Osteoblast (primary cell): ENCODE results near the gene RNFT2. TPM values are rescaled to one million over a fixed set of nuclear protein-coding genes. Genes with fewer than 3 reads are reported as not detected.

Experiments used
- DNase-seq: peaks from one replicate; pipeline ENCODE4 v3.0.0; 2011; ENCODE audit warnings: low spot score, mixed read lengths; ENCODE audit not compliant: insufficient read length; ENCODE audit errors: missing footprints
- H2AFZ ChIP-seq: 2 replicates; pipeline ENCODE4 v1.6.0; 2011; ENCODE audit warnings: mild to moderate bottlenecking, low read length
- H3K27ac ChIP-seq: 2 replicates; pipeline ENCODE4 v1.5.1; 2011; ENCODE audit warnings: mild to moderate bottlenecking, low read depth, low read length, moderate library complexity
- H3K27me3 ChIP-seq: 2 replicates; pipeline ENCODE4 v1.6.0; 2012; ENCODE audit warnings: mild to moderate bottlenecking, control low read depth, inconsistent platforms, low read length, moderate library complexity; ENCODE audit not compliant: insufficient read depth
- H3K36me3 ChIP-seq: 2 replicates; pipeline ENCODE4 v1.5.1; 2011; ENCODE audit warnings: mild to moderate bottlenecking, low read length, control low read depth, moderate library complexity; ENCODE audit not compliant: insufficient read depth
- H3K4me1 ChIP-seq: 2 replicates; pipeline ENCODE4 v1.5.1; 2011; ENCODE audit warnings: mild to moderate bottlenecking, low read length, control low read depth, moderate library complexity; ENCODE audit not compliant: insufficient read depth
- H3K4me2 ChIP-seq: 2 replicates; pipeline ENCODE4 v1.6.0; 2011; ENCODE audit warnings: mild to moderate bottlenecking, low read length; ENCODE audit not compliant: insufficient read depth
- H3K4me3 ChIP-seq: fragments of 200-600 bp; sonication (generic); 3 replicates; pipeline ENCODE4 v1.5.1; 2012; ENCODE audit warnings: mild to moderate bottlenecking, low read length, inconsistent platforms; ENCODE audit not compliant: insufficient read depth
- H3K79me2 ChIP-seq: 2 replicates; pipeline ENCODE4 v1.6.0; 2012; ENCODE audit warnings: mild to moderate bottlenecking, low read length, control low read depth, inconsistent platforms; ENCODE audit not compliant: insufficient read depth
- H3K9me3 ChIP-seq: 2 replicates; pipeline ENCODE4 v1.5.1; 2011; ENCODE audit warnings: low read depth, low read length, control low read depth
- H4K20me1 ChIP-seq: 2 replicates; pipeline ENCODE4 v1.6.0; 2012; ENCODE audit warnings: mild to moderate bottlenecking, low read length, control low read depth; ENCODE audit not compliant: insufficient read depth
- CTCF ChIP-seq: IDR thresholded peaks from 2 replicates; pipeline ENCODE4 v1.5.1; 2011; ENCODE audit warnings: mild to moderate bottlenecking, low read depth, low read length, moderate library complexity; ENCODE audit errors: extremely low read depth
- small RNA-seq: library from RNA; depleted of rRNA; stranded (forward); fragments of <200 nt; gene quantifications from one replicate; pipeline ENCODE3, GENCODE V24; 2012
- total RNA-seq: library from RNA; depleted of rRNA; stranded (reverse); fragments of >200 nt; gene quantifications from 2 replicates; pipeline ENCODE4 v1.2.3, GENCODE V29; 2012

Gene RNFT2
- total RNA-seq, 1 donor, result 3.3 TPM

DNA sequence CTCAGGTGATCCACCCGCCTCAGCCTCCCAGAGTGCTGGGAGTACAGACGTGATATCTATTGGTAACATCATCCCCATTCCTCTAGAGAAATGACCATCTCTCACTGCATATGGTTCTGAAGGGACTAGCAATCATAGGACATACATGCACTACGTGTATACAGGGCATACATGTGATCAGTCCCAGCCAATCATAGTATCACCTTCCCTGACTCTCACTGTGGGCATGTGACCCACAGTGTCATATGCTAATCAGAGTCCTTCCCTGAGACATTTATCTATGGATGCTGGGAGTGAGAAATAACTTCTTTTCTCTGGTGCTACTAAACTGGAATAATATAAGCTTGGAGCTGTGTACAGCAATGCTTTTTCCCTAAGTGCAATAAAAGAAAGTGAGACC, 160.6 kb downstream of the RNFT2 start:
- Histone ChIP-seq H3K4me1 (no peaks in the 10 kb centered on the region), H3K36me3 (no peaks in the 10 kb centered on the region), H4K20me1 (no peaks in the 10 kb centered on the region), H3K27me3 (peaks cover 12% of the 10 kb centered on the region), H3K79me2 (no peaks in the 10 kb centered on the region), H3K4me3 (no peak overlapping the region), H3K4me2 (no peak overlapping the region), H3K9me3 (no peaks in the 10 kb centered on the region), H3K27ac (no peak overlapping the region), H2AFZ (no peak overlapping the region)
- no peak for TF ChIP-seq CTCF
- no peak for DNase-seq

DNA sequence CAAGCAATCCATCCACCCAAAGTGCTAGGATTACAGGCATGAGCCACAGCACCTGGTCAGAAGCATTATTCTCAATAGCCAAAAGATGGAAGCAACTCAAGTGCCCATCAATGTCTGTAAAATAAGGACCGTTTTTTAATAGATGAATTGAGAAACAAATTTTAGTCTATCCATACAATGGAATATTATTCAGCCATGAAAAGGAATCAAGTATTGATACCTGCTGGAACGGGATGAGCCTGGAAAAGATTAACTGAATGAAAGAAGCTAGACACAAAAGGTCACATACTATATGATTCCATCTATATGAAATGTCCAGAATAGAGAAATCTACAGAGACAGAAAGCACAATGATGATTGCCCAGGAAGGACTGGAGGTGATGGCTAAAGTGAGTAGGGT, 163.5 kb downstream of the RNFT2 start:
- DNase-seq, result no peak
- H3K4me3 ChIP-seq, result no peak overlapping the region

More for the DNA sequence above, 163.5 kb downstream of the RNFT2 start:
- Histone ChIP-seq H3K79me2 (no peaks in the 10 kb centered on the region), H3K36me3 (no peaks in the 10 kb centered on the region), H3K9me3 (no peaks in the 10 kb centered on the region), H3K27ac (no peak overlapping the region), H3K27me3 (peaks cover 16% of the 10 kb centered on the region), H4K20me1 (no peaks in the 10 kb centered on the region), H3K4me1 (no peaks in the 10 kb centered on the region), H2AFZ (no peak overlapping the region), H3K4me2 (no peak overlapping the region)
- no peak for TF ChIP-seq CTCF

Small RNAs within 50 kb of the gene (small RNA-seq; reads per million reads assigned to genes)
- gene RNU6-558P, result not detected

Other genes starting within 250 kb of the RNFT2 start
- gene MAP1LC3B2, start 178.9 kb upstream of the RNFT2 start, total RNA-seq, result 0.29 and 1.1 TPM in 2 replicates
- 27.1 and 29.0 TPM in 2 replicates for gene SPRING1, start 246 bp upstream of the RNFT2 start, total RNA-seq
- under 0.01 and 0.59 TPM in 2 replicates for gene HRK, start 143.1 kb downstream of the RNFT2 start, total RNA-seq
- 27.4 and 27.5 TPM in 2 replicates for gene FBXW8, start 172.6 kb downstream of the RNFT2 start, total RNA-seq